Stomach (tissue), 9 donors: ENCODE data around the gene RARRES2. TPM values are rescaled to one million over a fixed set of nuclear protein-coding genes. Genes with fewer than 3 reads are reported as not detected.
"Not testable (repeated sequence)": the region's sequence is repeated elsewhere in the genome, so short reads cannot be mapped to it uniquely, and the experiment has no call there.

ENCODE experiments used
- DNase-seq, 2 donors: peaks; one replicate each; pipeline versions ENCODE4 v3.0.0 to v3.0.0-alpha.2; 2013 to 2019
- H3K27ac ChIP-seq, 5 donors: fragments of 200-600 bp in 4 of 5; sonication (generic) in 4 of 5; one replicate each; pipeline ENCODE4 v1.5.1; 2013 to 2019; ENCODE audit warnings: mild to moderate bottlenecking in 1 of 5, moderate library complexity in 1 of 5
- H3K27me3 ChIP-seq, 3 donors: fragments of 200-600 bp; sonication (generic); one replicate each; pipeline ENCODE4 v1.5.1; 2017 to 2019; ENCODE audit warnings: mixed run types in 1 of 3
- H3K36me3 ChIP-seq, 4 donors: fragments of 200-600 bp; sonication (generic); 1 replicate in 3 of 4; 2 replicates in 1 of 4; pipeline ENCODE4 v1.5.1; 2016 to 2019
- H3K4me1 ChIP-seq, 4 donors: fragments of 200-600 bp; sonication (generic); one replicate each; pipeline ENCODE4 v1.5.1; 2016 to 2019
- H3K4me3 ChIP-seq, 4 donors: fragments of 200-600 bp; sonication (generic) in 3 of 4; one replicate each; pipeline ENCODE4 v1.5.1; 2016 to 2019; ENCODE audit warnings: mild to moderate bottlenecking in 1 of 4
- H3K9me3 ChIP-seq, 4 donors: fragments of 200-600 bp; sonication (generic); one replicate each; pipeline ENCODE4 v1.5.1; 2016 to 2019
- EP300 ChIP-seq: sonication (generic); formaldehyde crosslinking; IDR thresholded peaks from one replicate; pipeline ENCODE4 v1.6.1; 2017; ENCODE audit warnings: antibody characterized with exemption
- POLR2A ChIP-seq, 4 donors: fragments of 450-650 bp; IDR thresholded peaks; one replicate each; pipeline ENCODE4 v1.6.1; 2016; ENCODE audit warnings: antibody characterized with exemption in 4 of 4, control low read depth in 2 of 4, mild to moderate bottlenecking in 1 of 4, moderate library complexity in 1 of 4
- POLR2AphosphoS5 ChIP-seq, 3 donors: sonication (generic); formaldehyde crosslinking; IDR thresholded peaks; one replicate each; pipeline ENCODE4 v1.6.1; 2016; ENCODE audit warnings: antibody characterized with exemption in 3 of 3
- WGBS, 5 donors: extraction: QIAGEN DNeasy Blood & Tissue Kit in 3 of 5; methylation state at CpG; one replicate each; pipeline versions ENCODE4 v1.1.5 to v1.1.7; 2013 to 2018; 5-methylcytosine and 5-hydroxymethylcytosine counted together
- intact Hi-C: fragments of 100-400 bp; cut with DNase I; formaldehyde crosslinking; loops from one replicate; pipeline ENCODE4 v1.15.1; 2023; ENCODE audit warnings: low total_unique reads
- polyA plus RNA-seq, 3 donors: library from polyadenylated mRNA; stranded (reverse); fragments of 200-250 nt; gene quantifications; one replicate each; pipeline ENCODE4 v1.2.3, GENCODE V29; 2013
- total RNA-seq, 5 donors: library from RNA; depleted of rRNA; stranded (reverse); fragments of >200 nt; gene quantifications; one replicate each; pipeline versions ENCODE4 v1.1.0 to v1.2.3, GENCODE V29; 2014 to 2016
- TF ChIP-seq, protein P1 (sequence below), 7 experiments: fragments of 450-650 bp in 4 of 7; fragments of 200-600 bp in 3 of 7; sonication (generic) in 3 of 7; IDR thresholded peaks; one replicate each; pipeline ENCODE4 v1.5.1; 2016 to 2019; ENCODE audit warnings: antibody characterized with exemption in 7 of 7, control low read depth in 2 of 7, mild to moderate bottlenecking in 1 of 7
- donor health status: healthy with polysubstance abuse.
- donor health status: Bipolar disorder and iron deficiency.
- donor health status: healthy.

Gene RARRES2
- total and polyA plus RNA-seq, 8 donors: 33.5 to 244 (median 126) TPM

DNA sequence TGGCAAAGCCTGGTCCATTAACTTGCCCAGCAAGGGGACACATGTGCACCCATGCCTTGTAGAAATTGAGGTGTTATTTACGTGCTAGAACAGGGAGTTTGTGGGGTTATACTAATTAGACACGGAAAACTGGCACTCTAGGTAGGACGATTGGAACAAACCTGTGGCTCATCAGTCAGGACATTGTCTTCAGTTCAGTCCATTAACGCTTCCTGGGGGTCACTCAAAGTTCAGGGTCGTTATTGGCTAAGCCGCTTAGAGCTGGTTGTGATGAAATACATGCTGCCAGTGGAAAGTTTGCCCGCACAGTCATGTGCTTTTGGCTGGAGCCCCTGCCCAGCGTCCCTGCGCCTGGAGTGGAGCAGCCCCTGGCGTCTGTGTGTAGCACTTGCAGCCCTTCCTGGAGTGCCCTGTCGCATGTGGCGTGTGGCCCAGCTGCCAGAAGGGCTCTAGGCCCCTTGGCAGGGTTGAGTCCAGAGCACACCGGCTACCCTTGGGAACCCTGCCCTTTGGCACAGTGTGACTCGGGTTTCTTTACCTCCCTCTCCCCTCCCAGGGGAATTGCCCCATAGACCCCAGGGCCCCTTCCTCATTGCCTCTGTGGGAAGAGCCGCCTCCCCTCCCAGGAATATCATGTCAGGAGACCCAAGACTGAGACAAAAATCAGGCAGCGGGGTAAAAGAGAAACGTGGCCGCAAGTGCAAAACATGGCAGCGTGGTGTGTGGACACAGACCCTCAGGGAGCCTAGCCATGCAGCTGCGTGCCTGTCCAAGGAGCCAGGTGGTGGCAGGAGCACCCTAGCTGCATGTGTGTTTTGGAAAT, 47.5 kb upstream of the RARRES2 start:
- Histone ChIP-seq H3K27ac (peak overlapping the region in 3 of 5 donors; percentile 4 to 43 (median 18)), H3K4me3 (no peak overlapping the region), H3K27me3 (no peaks in the 10 kb centered on the region), H3K4me1 (peaks cover 0 to 28% (median 13%) of the 10 kb centered on the region in 4 donors), H3K9me3 (no peaks in the 10 kb centered on the region), H3K36me3 (peaks cover 0 to 13% (median 4%) of the 10 kb centered on the region in 4 donors)
- TF ChIP-seq POLR2A (IDR thresholded peaks at IDR 0.05): no peak
- TF ChIP-seq, protein P1, sequence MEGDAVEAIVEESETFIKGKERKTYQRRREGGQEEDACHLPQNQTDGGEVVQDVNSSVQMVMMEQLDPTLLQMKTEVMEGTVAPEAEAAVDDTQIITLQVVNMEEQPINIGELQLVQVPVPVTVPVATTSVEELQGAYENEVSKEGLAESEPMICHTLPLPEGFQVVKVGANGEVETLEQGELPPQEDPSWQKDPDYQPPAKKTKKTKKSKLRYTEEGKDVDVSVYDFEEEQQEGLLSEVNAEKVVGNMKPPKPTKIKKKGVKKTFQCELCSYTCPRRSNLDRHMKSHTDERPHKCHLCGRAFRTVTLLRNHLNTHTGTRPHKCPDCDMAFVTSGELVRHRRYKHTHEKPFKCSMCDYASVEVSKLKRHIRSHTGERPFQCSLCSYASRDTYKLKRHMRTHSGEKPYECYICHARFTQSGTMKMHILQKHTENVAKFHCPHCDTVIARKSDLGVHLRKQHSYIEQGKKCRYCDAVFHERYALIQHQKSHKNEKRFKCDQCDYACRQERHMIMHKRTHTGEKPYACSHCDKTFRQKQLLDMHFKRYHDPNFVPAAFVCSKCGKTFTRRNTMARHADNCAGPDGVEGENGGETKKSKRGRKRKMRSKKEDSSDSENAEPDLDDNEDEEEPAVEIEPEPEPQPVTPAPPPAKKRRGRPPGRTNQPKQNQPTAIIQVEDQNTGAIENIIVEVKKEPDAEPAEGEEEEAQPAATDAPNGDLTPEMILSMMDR (IDR thresholded peaks at IDR 0.05): peak in 5 of 7 experiments; percentile 58 to 78 (median 64)
- TF ChIP-seq POLR2AphosphoS5 (IDR thresholded peaks at IDR 0.05): peak in 2 of 3 donors; percentile 11 to 52
- no peak for TF ChIP-seq EP300
- intact Hi-C loops: no loop called here
- DNase-seq: peak; percentile 75 to 83
- 59 to 73% (median 68%) methylated on average over 20 of the region's 20 CpGs for WGBS, 5 donors

- Histone ChIP-seq H3K4me1 (peaks cover 0 to 33% (median 17%) of the 10 kb centered on the region in 4 donors), H3K4me3 (no peak overlapping the region), H3K9me3 (no peaks in the 10 kb centered on the region), H3K27ac (peak overlapping the region in 3 of 5 donors; percentile 4 to 43 (median 18)), H3K36me3 (peaks cover 0 to 13% (median 4%) of the 10 kb centered on the region in 4 donors), H3K27me3 (no peaks in the 10 kb centered on the region)
- 82 to 93% (median 89%) methylated on average over 7 of the region's 7 CpGs for WGBS, 5 donors
- intact Hi-C loops: no loop called here
- TF ChIP-seq POLR2AphosphoS5 (IDR thresholded peaks at IDR 0.05) (no peak), EP300 (no peak), POLR2A (IDR thresholded peaks at IDR 0.05) (no peak)
- TF ChIP-seq, protein P1 (IDR thresholded peaks at IDR 0.05): no peak
- DNase-seq: no peak
Observed at GRCh38 chr7:150388306-150388705, 46.9 kb upstream of the RARRES2 start.

GRCh38 chr7:150385884-150386283, 44.5 kb upstream of the RARRES2 start:
- peaks cover 0 to 13% (median 4%) of the 10 kb centered on the region in 4 donors for H3K36me3 ChIP-seq
- H3K27ac ChIP-seq, intact Hi-C loops, H3K4me3 ChIP-seq, DNase-seq, H3K9me3 ChIP-seq, H3K27me3 ChIP-seq: not testable (repeated sequence)
- H3K4me1 ChIP-seq: peaks cover 0 to 56% (median 36%) of the 10 kb centered on the region in 4 donors
- WGBS, 5 donors: 57 to 66% (median 66%) methylated on average over 6 of the region's 6 CpGs

- Histone ChIP-seq H3K36me3 (peaks cover 0 to 13% (median 4%) of the 10 kb centered on the region in 4 donors), H3K27ac (no peak overlapping the region), H3K4me1 (peaks cover 2 to 62% (median 41%) of the 10 kb centered on the region in 4 donors), H3K27me3 (no peaks in the 10 kb centered on the region), H3K4me3 (no peak overlapping the region), H3K9me3 (no peaks in the 10 kb centered on the region)
- intact Hi-C loops: no loop called here
- 73 to 86% (median 83%) methylated on average over 14 of the region's 14 CpGs for WGBS, 5 donors
- no peak for DNase-seq
- TF ChIP-seq, protein P1 (IDR thresholded peaks at IDR 0.05): no peak
- TF ChIP-seq POLR2AphosphoS5 (IDR thresholded peaks at IDR 0.05) (no peak), POLR2A (IDR thresholded peaks at IDR 0.05) (no peak), EP300 (no peak)
Observed at GRCh38 chr7:150385302-150385723, 43.9 kb upstream of the RARRES2 start.
